Liver (tissue), 9 donors: ENCODE measurements around the gene KRT17. TPM values are rescaled to one million over a fixed set of nuclear protein-coding genes. Genes with fewer than 3 reads are reported as not detected.

Experiments
- DNase-seq: peaks from one replicate; pipeline ENCODE4 v3.0.0-alpha.2; 2017; ENCODE audit warnings: low spot score
- H3K27ac ChIP-seq, 2 donors: one replicate each; pipeline ENCODE4 v1.7.0; 2013; ENCODE audit warnings: inconsistent platforms in 2 of 2, low read length in 2 of 2, control low read depth in 1 of 2, low read depth in 1 of 2, mild to moderate bottlenecking in 1 of 2
- H3K27me3 ChIP-seq, 4 donors: one replicate each; pipeline versions ENCODE4 v1.6.1 to v1.7.0; 2013; ENCODE audit warnings: low read length in 3 of 4, inconsistent platforms in 1 of 4, mild to moderate bottlenecking in 1 of 4, moderate library complexity in 1 of 4; ENCODE audit not compliant: control insufficient read depth in 4 of 4, insufficient read depth in 4 of 4
- H3K36me3 ChIP-seq, 4 donors: one replicate each; pipeline versions ENCODE4 v1.6.1 to v1.7.0; 2013; ENCODE audit warnings: low read length in 3 of 4, mild to moderate bottlenecking in 3 of 4, low read depth in 1 of 4, moderate library complexity in 1 of 4; ENCODE audit not compliant: control insufficient read depth in 4 of 4, insufficient read depth in 3 of 4
- H3K4me1 ChIP-seq, 4 donors: one replicate each; pipeline versions ENCODE4 v1.6.1 to v1.7.0; 2013; ENCODE audit warnings: low read length in 3 of 4, mild to moderate bottlenecking in 3 of 4, moderate library complexity in 1 of 4; ENCODE audit not compliant: control insufficient read depth in 4 of 4, insufficient read depth in 4 of 4
- H3K4me3 ChIP-seq, 3 donors: one replicate each; pipeline versions ENCODE4 v1.6.1 to v1.7.0; 2013; ENCODE audit warnings: low read length in 3 of 3, control low read depth in 1 of 3, low read depth in 1 of 3, mild to moderate bottlenecking in 1 of 3
- H3K9ac ChIP-seq, 2 donors: one replicate each; pipeline ENCODE4 v1.7.0; 2013; ENCODE audit warnings: low read length in 2 of 2, mild to moderate bottlenecking in 2 of 2, moderate library complexity in 2 of 2, control low read depth in 1 of 2, low read depth in 1 of 2
- H3K9me3 ChIP-seq, 4 donors: one replicate each; pipeline versions ENCODE4 v1.6.1 to v1.7.0; 2013; ENCODE audit warnings: low read length in 3 of 4; ENCODE audit not compliant: control insufficient read depth in 4 of 4
- EGR1 ChIP-seq, 2 donors: IDR thresholded peaks; 2 replicates each; pipeline ENCODE4 v1.6.1; 2016 to 2018; ENCODE audit warnings: antibody characterized with exemption in 2 of 2, low read depth in 2 of 2
- FOXA1 ChIP-seq: IDR thresholded peaks from 2 replicates; pipeline ENCODE4 v1.6.1; 2016; ENCODE audit warnings: antibody characterized with exemption
- FOXA2 ChIP-seq: IDR thresholded peaks from 2 replicates; pipeline ENCODE4 v1.6.1; 2016; ENCODE audit warnings: antibody characterized with exemption
- GABPA ChIP-seq, 2 donors: IDR thresholded peaks in 1 of 2; conservative IDR thresholded peaks in 1 of 2; 2 replicates each; pipeline ENCODE4 v1.6.1; 2016; ENCODE audit warnings: antibody characterized with exemption in 2 of 2, mild to moderate bottlenecking in 1 of 2, moderate library complexity in 1 of 2
- HNF4A ChIP-seq, 2 donors: conservative IDR thresholded peaks; 2 replicates each; pipeline ENCODE4 v1.6.1; 2016; ENCODE audit warnings: antibody characterized with exemption in 2 of 2, mild to moderate bottlenecking in 2 of 2
- HNF4G ChIP-seq: IDR thresholded peaks from 2 replicates; pipeline ENCODE4 v1.6.1; 2016; ENCODE audit warnings: antibody characterized with exemption
- JUND ChIP-seq, 2 donors: IDR thresholded peaks; 2 replicates each; pipeline ENCODE4 v1.6.1; 2016; ENCODE audit warnings: antibody characterized with exemption in 2 of 2
- MAX ChIP-seq: IDR thresholded peaks from 2 replicates; pipeline ENCODE4 v1.6.1; 2016; ENCODE audit warnings: antibody characterized with exemption
- NR2F2 ChIP-seq: IDR thresholded peaks from 2 replicates; pipeline ENCODE4 v1.6.1; 2016; ENCODE audit warnings: antibody characterized with exemption
- RAD21 ChIP-seq, 2 donors: IDR thresholded peaks; 2 replicates each; pipeline ENCODE4 v1.6.1; 2016; ENCODE audit warnings: antibody characterized with exemption in 2 of 2, mild to moderate bottlenecking in 2 of 2
- REST ChIP-seq: IDR thresholded peaks from 2 replicates; pipeline ENCODE4 v1.6.1; 2016; ENCODE audit warnings: antibody characterized with exemption, mild to moderate bottlenecking
- RXRA ChIP-seq, 2 donors: IDR thresholded peaks; 2 replicates each; pipeline ENCODE4 v1.6.1; 2017 to 2018; ENCODE audit warnings: antibody characterized with exemption in 2 of 2, mild to moderate bottlenecking in 1 of 2
- SP1 ChIP-seq: IDR thresholded peaks from 2 replicates; pipeline ENCODE4 v1.6.1; 2018; ENCODE audit warnings: antibody characterized with exemption, mild to moderate bottlenecking
- TAF1 ChIP-seq: conservative IDR thresholded peaks from 2 replicates; pipeline ENCODE4 v1.6.1; 2016; ENCODE audit warnings: antibody characterized with exemption, mild to moderate bottlenecking
- YY1 ChIP-seq: IDR thresholded peaks from 2 replicates; pipeline ENCODE4 v1.6.1; 2016; ENCODE audit warnings: antibody characterized with exemption, mild to moderate bottlenecking
- WGBS: extraction: QIAGEN DNeasy Blood & Tissue Kit; methylation state at CpG from one replicate; pipeline ENCODE4 v1.1.7; 2013; 5-methylcytosine and 5-hydroxymethylcytosine counted together
- polyA plus RNA-seq, 2 donors: library from polyadenylated mRNA; stranded (reverse) in 1 of 2; unstranded in 1 of 2; fragments of 200-250 nt in 1 of 2; fragments of >200 nt in 1 of 2; fragmentation: Nextera tagmentation in 1 of 2; extraction: Ambion mirVana in 1 of 2; gene quantifications; one replicate each; pipeline versions ENCODE4 v1.2.1 to v1.2.3, GENCODE V29; 2013 to 2015
- total RNA-seq, 2 donors: library from RNA; depleted of rRNA; stranded (reverse); fragments of >200 nt; gene quantifications; one replicate each; pipeline ENCODE4 v1.2.3, GENCODE V29; 2014
- TF ChIP-seq, protein P1 (sequence below): IDR thresholded peaks from 2 replicates; pipeline ENCODE4 v1.6.1; 2016; ENCODE audit warnings: antibody characterized with exemption
- TF ChIP-seq, protein P2 (sequence below): IDR thresholded peaks from 2 replicates; pipeline ENCODE4 v1.6.1; 2016; ENCODE audit warnings: antibody characterized with exemption
- TF ChIP-seq, protein P3 (sequence below): fragments of 150-350 bp; IDR thresholded peaks from 2 replicates; pipeline ENCODE4 v1.5.1; 2017; ENCODE audit warnings: improper control_type of control experiment, low read depth, low read length; ENCODE audit not compliant: missing input control
- donor health status: healthy.
- donor health status: healthy.
- donor health status: healthy.
- donor health status: healthy.
- donor health status: healthy.

Gene KRT17
- total and polyA plus RNA-seq, 4 donors: 0.15 TPM; not detected in 3

- Histone ChIP-seq H3K36me3 (no peaks in the 10 kb centered on the region), H3K27me3 (no peaks in the 10 kb centered on the region), H3K4me3 (no peak overlapping the region), H3K27ac (no peak overlapping the region), H3K9me3 (no peaks in the 10 kb centered on the region), H3K9ac (no peak overlapping the region), H3K4me1 (no peaks in the 10 kb centered on the region)
- no peak for DNase-seq
- TF ChIP-seq TAF1: no peak
- TF ChIP-seq JUND (IDR thresholded peaks at IDR 0.05): no peak
- no peak for TF ChIP-seq HNF4G
- TF ChIP-seq MAX: no peak
- TF ChIP-seq REST: no peak
- TF ChIP-seq NR2F2: no peak
- TF ChIP-seq RXRA (IDR thresholded peaks at IDR 0.05): no peak
- TF ChIP-seq, protein P1, sequence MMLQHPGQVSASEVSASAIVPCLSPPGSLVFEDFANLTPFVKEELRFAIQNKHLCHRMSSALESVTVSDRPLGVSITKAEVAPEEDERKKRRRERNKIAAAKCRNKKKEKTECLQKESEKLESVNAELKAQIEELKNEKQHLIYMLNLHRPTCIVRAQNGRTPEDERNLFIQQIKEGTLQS: no peak
- no peak for TF ChIP-seq RAD21 (IDR thresholded peaks at IDR 0.05)
- TF ChIP-seq, protein P2, sequence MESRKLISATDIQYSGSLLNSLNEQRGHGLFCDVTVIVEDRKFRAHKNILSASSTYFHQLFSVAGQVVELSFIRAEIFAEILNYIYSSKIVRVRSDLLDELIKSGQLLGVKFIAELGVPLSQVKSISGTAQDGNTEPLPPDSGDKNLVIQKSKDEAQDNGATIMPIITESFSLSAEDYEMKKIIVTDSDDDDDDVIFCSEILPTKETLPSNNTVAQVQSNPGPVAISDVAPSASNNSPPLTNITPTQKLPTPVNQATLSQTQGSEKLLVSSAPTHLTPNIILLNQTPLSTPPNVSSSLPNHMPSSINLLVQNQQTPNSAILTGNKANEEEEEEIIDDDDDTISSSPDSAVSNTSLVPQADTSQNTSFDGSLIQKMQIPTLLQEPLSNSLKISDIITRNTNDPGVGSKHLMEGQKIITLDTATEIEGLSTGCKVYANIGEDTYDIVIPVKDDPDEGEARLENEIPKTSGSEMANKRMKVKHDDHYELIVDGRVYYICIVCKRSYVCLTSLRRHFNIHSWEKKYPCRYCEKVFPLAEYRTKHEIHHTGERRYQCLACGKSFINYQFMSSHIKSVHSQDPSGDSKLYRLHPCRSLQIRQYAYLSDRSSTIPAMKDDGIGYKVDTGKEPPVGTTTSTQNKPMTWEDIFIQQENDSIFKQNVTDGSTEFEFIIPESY: no peak
- TF ChIP-seq GABPA (IDR thresholded peaks at IDR 0.05 in 1 of 2, conservative IDR thresholded peaks at IDR 0.05 in 1 of 2): no peak
- TF ChIP-seq FOXA2: no peak
- no peak for TF ChIP-seq HNF4A (conservative IDR thresholded peaks at IDR 0.05)
- no peak for TF ChIP-seq EGR1 (IDR thresholded peaks at IDR 0.05; ENCODE audit: low read depth in 2 of 2)
- TF ChIP-seq FOXA1: no peak
- TF ChIP-seq YY1: no peak
- TF ChIP-seq SP1: no peak
- TF ChIP-seq, protein P3, sequence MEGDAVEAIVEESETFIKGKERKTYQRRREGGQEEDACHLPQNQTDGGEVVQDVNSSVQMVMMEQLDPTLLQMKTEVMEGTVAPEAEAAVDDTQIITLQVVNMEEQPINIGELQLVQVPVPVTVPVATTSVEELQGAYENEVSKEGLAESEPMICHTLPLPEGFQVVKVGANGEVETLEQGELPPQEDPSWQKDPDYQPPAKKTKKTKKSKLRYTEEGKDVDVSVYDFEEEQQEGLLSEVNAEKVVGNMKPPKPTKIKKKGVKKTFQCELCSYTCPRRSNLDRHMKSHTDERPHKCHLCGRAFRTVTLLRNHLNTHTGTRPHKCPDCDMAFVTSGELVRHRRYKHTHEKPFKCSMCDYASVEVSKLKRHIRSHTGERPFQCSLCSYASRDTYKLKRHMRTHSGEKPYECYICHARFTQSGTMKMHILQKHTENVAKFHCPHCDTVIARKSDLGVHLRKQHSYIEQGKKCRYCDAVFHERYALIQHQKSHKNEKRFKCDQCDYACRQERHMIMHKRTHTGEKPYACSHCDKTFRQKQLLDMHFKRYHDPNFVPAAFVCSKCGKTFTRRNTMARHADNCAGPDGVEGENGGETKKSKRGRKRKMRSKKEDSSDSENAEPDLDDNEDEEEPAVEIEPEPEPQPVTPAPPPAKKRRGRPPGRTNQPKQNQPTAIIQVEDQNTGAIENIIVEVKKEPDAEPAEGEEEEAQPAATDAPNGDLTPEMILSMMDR: no peak
- 72% methylated on average over 20 of the region's 20 CpGs for WGBS
Observed at GRCh38 chr17:41619036-41619926, 5.1 kb downstream of the KRT17 start.
